ENCODE results near the gene NOP53. TPM values are rescaled to one million over a fixed set of nuclear protein-coding genes. Genes with fewer than 3 reads are reported as not detected.

Gene NOP53
- polyA plus RNA-seq, 1 donor from 2014 or later, result 87.0 TPM

GRCh38 chr19:47729799-47730520 lies 15.4 kb upstream of the NOP53 start:
- H3F3A ChIP-seq (ENCODE audit: insufficient read depth, low read length, poor library complexity, severe bottlenecking), result no peaks in the 10 kb centered on the region
- TF ChIP-seq CTCF (IDR thresholded peaks at IDR 0.05; ENCODE audit: poor library complexity, severe bottlenecking), result no peak
- TF ChIP-seq MXI1 (conservative IDR thresholded peaks at IDR 0.05; ENCODE audit: poor library complexity, severe bottlenecking), result no peak
- no peak for TF ChIP-seq EP300 (conservative IDR thresholded peaks at IDR 0.05; ENCODE audit: poor library complexity, severe bottlenecking)
- TF ChIP-seq SMC3 (conservative IDR thresholded peaks at IDR 0.05; ENCODE audit: poor library complexity), result no peak
- TF ChIP-seq REST (IDR thresholded peaks at IDR 0.05; ENCODE audit: borderline replicate concordance), result no peak
- TF ChIP-seq POLR2AphosphoS5 (IDR thresholded peaks at IDR 0.05), result no peak
- no peak for TF ChIP-seq EZH2 (IDR thresholded peaks at IDR 0.05; ENCODE audit: borderline replicate concordance, insufficient read depth, low read length, poor library complexity, severe bottlenecking)
- TF ChIP-seq RAD21 (conservative IDR thresholded peaks at IDR 0.05), result no peak
- TF ChIP-seq TAF1 (IDR thresholded peaks at IDR 0.05; ENCODE audit: low read depth), result no peak
- H3K4me2 ChIP-seq (ENCODE audit: low read length), result no peak overlapping the region
- no peak overlapping the region for H2AFZ ChIP-seq (ENCODE audit: low read depth, low read length)
- no peaks in the 10 kb centered on the region for H3K9me3 ChIP-seq (ENCODE audit: low read length)
- H3K79me2 ChIP-seq (replicated peaks; ENCODE audit: insufficient read depth, low read length), result no peaks in the 10 kb centered on the region
- no peaks in the 10 kb centered on the region for H3K36me3 ChIP-seq (ENCODE audit: insufficient read depth, low read length)
- peaks cover 6% of the 10 kb centered on the region for H3K27me3 ChIP-seq (ENCODE audit: insufficient read depth, low read depth, low read length)
- H3K9ac ChIP-seq (ENCODE audit: low read length), result no peak overlapping the region
- no peak overlapping the region for H3K27ac ChIP-seq (ENCODE audit: low read length)
- no peaks in the 10 kb centered on the region for H3K9me2 ChIP-seq (ENCODE audit: insufficient read depth, low read length)
- H4K20me1 ChIP-seq (ENCODE audit: insufficient read depth), result no peaks in the 10 kb centered on the region
- H3K4me3 ChIP-seq (ENCODE audit: low read length), result peak overlapping the region; percentile 30

- TF ChIP-seq MXI1 (conservative IDR thresholded peaks at IDR 0.05; ENCODE audit: poor library complexity, severe bottlenecking), result no peak
- TF ChIP-seq POLR2AphosphoS5 (IDR thresholded peaks at IDR 0.05), result no peak
- no peak for TF ChIP-seq EP300 (conservative IDR thresholded peaks at IDR 0.05; ENCODE audit: poor library complexity, severe bottlenecking)
- no peak for TF ChIP-seq EZH2 (IDR thresholded peaks at IDR 0.05; ENCODE audit: borderline replicate concordance, insufficient read depth, low read length, poor library complexity, severe bottlenecking)
- no peak for TF ChIP-seq CTCF (IDR thresholded peaks at IDR 0.05; ENCODE audit: poor library complexity, severe bottlenecking)
- TF ChIP-seq RAD21 (conservative IDR thresholded peaks at IDR 0.05), result no peak
- no peak for TF ChIP-seq SMC3 (conservative IDR thresholded peaks at IDR 0.05; ENCODE audit: poor library complexity)
- TF ChIP-seq TAF1 (IDR thresholded peaks at IDR 0.05; ENCODE audit: low read depth), result no peak
- TF ChIP-seq REST (IDR thresholded peaks at IDR 0.05; ENCODE audit: borderline replicate concordance), result no peak
- Histone ChIP-seq H3K9me3 (ENCODE audit: low read length) (no peaks in the 10 kb centered on the region), H3F3A (ENCODE audit: insufficient read depth, low read length, poor library complexity, severe bottlenecking) (no peaks in the 10 kb centered on the region), H3K9ac (ENCODE audit: low read length) (no peak overlapping the region), H3K4me3 (ENCODE audit: low read length) (no peak overlapping the region), H3K27ac (ENCODE audit: low read length) (no peak overlapping the region), H3K27me3 (ENCODE audit: insufficient read depth, low read depth, low read length) (peaks cover 6% of the 10 kb centered on the region), H3K9me2 (ENCODE audit: insufficient read depth, low read length) (no peaks in the 10 kb centered on the region), H4K20me1 (ENCODE audit: insufficient read depth) (no peaks in the 10 kb centered on the region), H2AFZ (ENCODE audit: low read depth, low read length) (no peak overlapping the region), H3K36me3 (ENCODE audit: insufficient read depth, low read length) (no peaks in the 10 kb centered on the region), H3K4me2 (ENCODE audit: low read length) (no peak overlapping the region), H3K79me2 (replicated peaks; ENCODE audit: insufficient read depth, low read length) (no peaks in the 10 kb centered on the region)
These were observed 14.8 kb upstream of the NOP53 start for GRCh38 chr19:47730521-47730889.
